ENCODE measurements around the gene FIG4. TPM values are rescaled to one million over a fixed set of nuclear protein-coding genes. Genes with fewer than 3 reads are reported as not detected.
A peak's percentile ranks its signal among the peaks of the same experiment; 100 is the strongest.

FIG4 gene
- total RNA-seq, 1 experiment from 2014 or later: 21.3 TPM

DNA sequence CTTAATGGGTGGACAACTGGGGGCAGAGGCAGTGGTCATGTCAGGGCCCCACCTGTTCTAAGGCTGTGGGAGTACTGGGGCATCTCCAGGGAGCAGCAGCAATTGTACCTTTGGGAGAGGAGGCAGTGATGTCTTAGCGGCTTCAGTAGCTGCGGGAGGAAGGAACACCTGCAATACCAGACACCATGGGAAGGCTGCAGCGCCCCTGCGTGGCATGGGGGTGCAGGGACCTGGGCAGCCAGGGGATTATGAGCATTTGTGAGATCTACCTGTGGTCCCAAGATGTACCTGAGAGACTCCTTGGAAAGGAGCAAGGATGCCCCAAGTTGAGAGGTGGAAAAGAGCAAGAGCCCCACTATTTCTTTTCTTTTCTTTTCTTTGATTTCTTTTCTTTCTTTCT, 174.9 kb downstream of the FIG4 start (continued):
- TF ChIP-seq, protein P1, sequence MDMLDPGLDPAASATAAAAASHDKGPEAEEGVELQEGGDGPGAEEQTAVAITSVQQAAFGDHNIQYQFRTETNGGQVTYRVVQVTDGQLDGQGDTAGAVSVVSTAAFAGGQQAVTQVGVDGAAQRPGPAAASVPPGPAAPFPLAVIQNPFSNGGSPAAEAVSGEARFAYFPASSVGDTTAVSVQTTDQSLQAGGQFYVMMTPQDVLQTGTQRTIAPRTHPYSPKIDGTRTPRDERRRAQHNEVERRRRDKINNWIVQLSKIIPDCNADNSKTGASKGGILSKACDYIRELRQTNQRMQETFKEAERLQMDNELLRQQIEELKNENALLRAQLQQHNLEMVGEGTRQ (CRISPR knock-in tag; IDR thresholded peaks at IDR 0.05): no peak

GRCh38 chr6:109867009-109867969, 176.2 kb downstream of the FIG4 start:
- ChIA-PET POLR2A (interaction anchor here (0.7 kb wide), 1 partner anchor 182 kb away, joined by 4 read pairs; no protein-coding TSS in a partner anchor), CTCF (interaction anchor here (0.6 to 1.4 kb wide), 3 partner anchors 84 to 172 kb away, joined by 3 to 4 read pairs (median 3); no protein-coding TSS in a partner anchor)
- Mint-ChIP-seq H3K4me3 (no peak overlapping the region), H3K9me3 (peaks cover 23% of the 10 kb centered on the region), H3K4me1 (peaks cover 39% of the 10 kb centered on the region), H3K27me3 (ENCODE audit: low read depth) (0 out of 2 replicates have a peak, but pooled peaks cover 4% of the 10 kb centered on the region), H3K27ac (peak overlapping the region; percentile 36; the same call in 1 of the 2 replicates), H3K36me3 (peaks cover 17% of the 10 kb centered on the region)
- TF ChIP-seq, protein P2, sequence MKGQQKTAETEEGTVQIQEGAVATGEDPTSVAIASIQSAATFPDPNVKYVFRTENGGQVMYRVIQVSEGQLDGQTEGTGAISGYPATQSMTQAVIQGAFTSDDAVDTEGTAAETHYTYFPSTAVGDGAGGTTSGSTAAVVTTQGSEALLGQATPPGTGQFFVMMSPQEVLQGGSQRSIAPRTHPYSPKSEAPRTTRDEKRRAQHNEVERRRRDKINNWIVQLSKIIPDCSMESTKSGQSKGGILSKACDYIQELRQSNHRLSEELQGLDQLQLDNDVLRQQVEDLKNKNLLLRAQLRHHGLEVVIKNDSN (CRISPR knock-in tag; IDR thresholded peaks at IDR 0.05): peak; percentile 62; the same call in 1 of the 2 replicates
- TF ChIP-seq, protein P1 (CRISPR knock-in tag; IDR thresholded peaks at IDR 0.05): peak; percentile 68
- TF ChIP-seq ZMAT4 (CRISPR knock-in tag; IDR thresholded peaks at IDR 0.05): no peak
- DNase-seq (ENCODE audit: low spot score): no peak
- ATAC-seq: no peak

DNA sequence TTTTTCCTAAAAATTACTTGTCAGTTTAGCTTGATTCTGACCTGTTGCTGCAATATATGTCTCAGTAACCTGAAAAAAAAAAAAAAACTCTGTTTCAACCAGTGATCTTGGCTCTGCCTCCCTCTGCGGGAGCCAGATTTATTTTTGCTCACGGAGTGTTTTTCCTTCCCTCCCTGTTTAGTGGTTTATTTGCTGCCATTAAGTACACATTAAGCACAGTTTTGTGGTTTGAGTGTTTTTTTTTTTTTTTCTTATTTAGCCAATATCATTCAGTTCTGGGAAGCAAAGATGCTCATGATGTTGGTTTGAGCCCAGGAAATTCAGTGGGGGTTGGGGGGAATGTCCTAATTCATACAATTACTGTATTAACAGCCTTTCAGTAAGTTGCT, 176.9 kb downstream of the FIG4 start:
- Mint-ChIP-seq H3K9me3 (peaks cover 19% of the 10 kb centered on the region), H3K27ac (no peak overlapping the region), H3K36me3 (peaks cover 11% of the 10 kb centered on the region), H3K4me1 (peaks cover 39% of the 10 kb centered on the region), H3K4me3 (no peak overlapping the region), H3K27me3 (ENCODE audit: low read depth) (peaks cover 4% of the 10 kb centered on the region; the same call in 1 of the 2 replicates)
- ATAC-seq (no peak), DNase-seq (ENCODE audit: low spot score) (no peak)
- POLR2A ChIA-PET: interaction anchor here (0.7 kb wide), 1 partner anchor 182 kb away, joined by 4 read pairs; no protein-coding TSS in a partner anchor
- CTCF ChIA-PET: interaction anchor here (0.6 to 0.9 kb wide), 3 partner anchors 37 to 171 kb away, joined by 3 to 4 read pairs (median 3); no protein-coding TSS in a partner anchor
- TF ChIP-seq, protein P3, sequence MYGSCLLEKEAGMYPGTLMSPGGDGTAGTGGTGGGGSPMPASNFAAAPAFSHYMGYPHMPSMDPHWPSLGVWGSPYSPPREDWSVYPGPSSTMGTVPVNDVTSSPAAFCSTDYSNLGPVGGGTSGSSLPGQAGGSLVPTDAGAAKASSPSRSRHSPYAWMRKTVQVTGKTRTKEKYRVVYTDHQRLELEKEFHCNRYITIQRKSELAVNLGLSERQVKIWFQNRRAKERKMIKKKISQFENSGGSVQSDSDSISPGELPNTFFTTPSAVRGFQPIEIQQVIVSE (CRISPR knock-in tag; IDR thresholded peaks at IDR 0.05; ENCODE audit: borderline replicate concordance): no peak
- TF ChIP-seq FOXP1 (CRISPR knock-in tag; IDR thresholded peaks at IDR 0.05; ENCODE audit: borderline replicate concordance) (no peak), ESRRA (CRISPR knock-in tag; IDR thresholded peaks at IDR 0.05; ENCODE audit: borderline replicate concordance) (no peak), E2F1 (CRISPR knock-in tag; IDR thresholded peaks at IDR 0.05) (no peak), RELA (CRISPR knock-in tag; IDR thresholded peaks at IDR 0.05; ENCODE audit: borderline replicate concordance) (no peak), ZBTB21 (CRISPR knock-in tag; IDR thresholded peaks at IDR 0.05; ENCODE audit: borderline replicate concordance) (no peak), KAT7 (CRISPR knock-in tag; IDR thresholded peaks at IDR 0.05; ENCODE audit: borderline replicate concordance) (no peak), CREB1 (CRISPR knock-in tag; IDR thresholded peaks at IDR 0.05) (no peak), MLX (CRISPR knock-in tag; IDR thresholded peaks at IDR 0.05) (no peak), CREM (CRISPR knock-in tag; IDR thresholded peaks at IDR 0.05) (no peak), ZNF281 (CRISPR knock-in tag; IDR thresholded peaks at IDR 0.05) (no peak), GTF2I (CRISPR knock-in tag; conservative IDR thresholded peaks at IDR 0.05) (no peak), CBFB (CRISPR knock-in tag; IDR thresholded peaks at IDR 0.05; ENCODE audit: low read depth) (no peak)
- TF ChIP-seq, protein P4, sequence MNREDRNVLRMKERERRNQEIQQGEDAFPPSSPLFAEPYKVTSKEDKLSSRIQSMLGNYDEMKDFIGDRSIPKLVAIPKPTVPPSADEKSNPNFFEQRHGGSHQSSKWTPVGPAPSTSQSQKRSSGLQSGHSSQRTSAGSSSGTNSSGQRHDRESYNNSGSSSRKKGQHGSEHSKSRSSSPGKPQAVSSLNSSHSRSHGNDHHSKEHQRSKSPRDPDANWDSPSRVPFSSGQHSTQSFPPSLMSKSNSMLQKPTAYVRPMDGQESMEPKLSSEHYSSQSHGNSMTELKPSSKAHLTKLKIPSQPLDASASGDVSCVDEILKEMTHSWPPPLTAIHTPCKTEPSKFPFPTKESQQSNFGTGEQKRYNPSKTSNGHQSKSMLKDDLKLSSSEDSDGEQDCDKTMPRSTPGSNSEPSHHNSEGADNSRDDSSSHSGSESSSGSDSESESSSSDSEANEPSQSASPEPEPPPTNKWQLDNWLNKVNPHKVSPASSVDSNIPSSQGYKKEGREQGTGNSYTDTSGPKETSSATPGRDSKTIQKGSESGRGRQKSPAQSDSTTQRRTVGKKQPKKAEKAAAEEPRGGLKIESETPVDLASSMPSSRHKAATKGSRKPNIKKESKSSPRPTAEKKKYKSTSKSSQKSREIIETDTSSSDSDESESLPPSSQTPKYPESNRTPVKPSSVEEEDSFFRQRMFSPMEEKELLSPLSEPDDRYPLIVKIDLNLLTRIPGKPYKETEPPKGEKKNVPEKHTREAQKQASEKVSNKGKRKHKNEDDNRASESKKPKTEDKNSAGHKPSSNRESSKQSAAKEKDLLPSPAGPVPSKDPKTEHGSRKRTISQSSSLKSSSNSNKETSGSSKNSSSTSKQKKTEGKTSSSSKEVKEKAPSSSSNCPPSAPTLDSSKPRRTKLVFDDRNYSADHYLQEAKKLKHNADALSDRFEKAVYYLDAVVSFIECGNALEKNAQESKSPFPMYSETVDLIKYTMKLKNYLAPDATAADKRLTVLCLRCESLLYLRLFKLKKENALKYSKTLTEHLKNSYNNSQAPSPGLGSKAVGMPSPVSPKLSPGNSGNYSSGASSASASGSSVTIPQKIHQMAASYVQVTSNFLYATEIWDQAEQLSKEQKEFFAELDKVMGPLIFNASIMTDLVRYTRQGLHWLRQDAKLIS (CRISPR knock-in tag; IDR thresholded peaks at IDR 0.05; ENCODE audit: borderline replicate concordance): no peak

Measured in WTC11 (cell line).